H9 (cell line): ENCODE results near the gene LDHA. TPM values are rescaled to one million over a fixed set of nuclear protein-coding genes. Genes with fewer than 3 reads are reported as not detected.
A peak's percentile ranks its signal among the peaks of the same experiment; 100 is the strongest.

Experiments
- DNase-seq: peaks from one replicate; pipeline ENCODE4 v3.0.0-alpha.2; 2017
- H2AFZ ChIP-seq: one replicate; pipeline ENCODE4 v1.6.1; 2013; ENCODE audit warnings: mild to moderate bottlenecking, low read length, control low read depth, moderate library complexity
- H2AK5ac ChIP-seq: 2 replicates; pipeline ENCODE4 v1.6.1; 2013; ENCODE audit warnings: low read length, control low read depth, mixed read lengths; ENCODE audit not compliant: insufficient read length
- H2BK120ac ChIP-seq: one replicate; pipeline ENCODE4 v1.6.1; 2013; ENCODE audit warnings: low read depth, mild to moderate bottlenecking, low read length, control low read depth, inconsistent platforms; ENCODE audit not compliant: poor library complexity, severe bottlenecking
- H2BK12ac ChIP-seq: 2 replicates; pipeline ENCODE4 v1.6.1; 2013; ENCODE audit warnings: low read length, control low read depth, mixed read lengths, low read depth; ENCODE audit not compliant: insufficient read length
- H2BK15ac ChIP-seq: 2 replicates; pipeline ENCODE4 v1.6.1; 2013; ENCODE audit warnings: low read depth, low read length, control low read depth
- H2BK20ac ChIP-seq: one replicate; pipeline ENCODE4 v1.6.1; 2013; ENCODE audit warnings: low read depth, mild to moderate bottlenecking, low read length, control low read depth, inconsistent platforms; ENCODE audit not compliant: poor library complexity, severe bottlenecking
- H2BK5ac ChIP-seq: 2 replicates; pipeline ENCODE4 v1.6.1; 2013; ENCODE audit warnings: low read length, control low read depth, mixed read lengths; ENCODE audit not compliant: insufficient read length
- H3K14ac ChIP-seq: 2 replicates; pipeline ENCODE4 v1.6.1; 2013; ENCODE audit warnings: low read length, control low read depth; ENCODE audit not compliant: insufficient read depth
- H3K18ac ChIP-seq: 2 replicates; pipeline ENCODE4 v1.6.1; 2013; ENCODE audit warnings: low read depth, mild to moderate bottlenecking, mixed read lengths, low read length, control low read depth; ENCODE audit not compliant: insufficient read length
- H3K23ac ChIP-seq: 2 replicates; pipeline ENCODE4 v1.6.1; 2013; ENCODE audit warnings: low read length, control low read depth, mixed read lengths, low read depth; ENCODE audit not compliant: insufficient read length
- H3K23me2 ChIP-seq: 2 replicates; pipeline ENCODE4 v1.6.1; 2013; ENCODE audit warnings: low read depth, mild to moderate bottlenecking, mixed read lengths, low read length, control low read depth; ENCODE audit not compliant: insufficient read length, poor library complexity, severe bottlenecking
- H3K27ac ChIP-seq: 2 replicates; pipeline ENCODE4 v1.5.1; 2013; ENCODE audit warnings: low read length, control low read depth, mixed read lengths, low read depth; ENCODE audit not compliant: insufficient read length
- H3K27me3 ChIP-seq: 2 replicates; pipeline ENCODE4 v1.6.1; 2013; ENCODE audit warnings: low read length, control low read depth, inconsistent platforms; ENCODE audit not compliant: insufficient read depth
- H3K4ac ChIP-seq: 2 replicates; pipeline ENCODE4 v1.6.1; 2013; ENCODE audit warnings: low read depth, mild to moderate bottlenecking, control low read depth, inconsistent platforms, low read length, moderate library complexity
- H3K4me1 ChIP-seq: 2 replicates; pipeline ENCODE4 v1.6.1; 2013; ENCODE audit warnings: low read length, control low read depth, inconsistent platforms; ENCODE audit not compliant: insufficient read depth
- H3K4me2 ChIP-seq: 2 replicates; pipeline ENCODE4 v1.6.1; 2013; ENCODE audit warnings: low read length, control low read depth, mixed read lengths; ENCODE audit not compliant: insufficient read length, insufficient read depth
- H3K56ac ChIP-seq: 2 replicates; pipeline ENCODE4 v1.6.1; 2013; ENCODE audit warnings: low read depth, mild to moderate bottlenecking, mixed read lengths, low read length, control low read depth; ENCODE audit not compliant: insufficient read length
- H3K79me1 ChIP-seq: 2 replicates; pipeline ENCODE4 v1.6.1; 2013; ENCODE audit warnings: low read depth, mild to moderate bottlenecking, moderate library complexity, low read length, control low read depth, inconsistent platforms; ENCODE audit not compliant: insufficient read depth, poor library complexity, severe bottlenecking
- H3K79me2 ChIP-seq: 2 replicates; pipeline ENCODE4 v1.6.1; 2013; ENCODE audit warnings: low read length, control low read depth, inconsistent platforms; ENCODE audit not compliant: insufficient read depth
- H3K9ac ChIP-seq: 2 replicates; pipeline ENCODE4 v1.6.1; 2013; ENCODE audit warnings: low read length, control low read depth, mixed read lengths; ENCODE audit not compliant: insufficient read length; ENCODE audit errors: extremely low read depth
- H3K9me3 ChIP-seq: one replicate; pipeline ENCODE4 v1.6.1; 2013; ENCODE audit warnings: low read depth, low read length, inconsistent platforms; ENCODE audit not compliant: control insufficient read depth
- H3T11ph ChIP-seq: one replicate; pipeline ENCODE4 v1.6.1; 2013; ENCODE audit warnings: mild to moderate bottlenecking, low read length, control low read depth, inconsistent platforms
- H4K20me1 ChIP-seq: one replicate; pipeline ENCODE4 v1.6.1; 2013; ENCODE audit not compliant: control insufficient read depth, insufficient read length, insufficient read depth
- H4K5ac ChIP-seq: 2 replicates; pipeline ENCODE4 v1.6.1; 2013; ENCODE audit warnings: low read depth, mild to moderate bottlenecking, mixed read lengths, low read length, control low read depth; ENCODE audit not compliant: insufficient read length
- H4K8ac ChIP-seq: replicated peaks from 2 replicates; pipeline ENCODE4 v1.6.1; 2013; ENCODE audit warnings: low read length, control low read depth, mixed read lengths, low read depth; ENCODE audit not compliant: insufficient read length
- H4K91ac ChIP-seq: 2 replicates; pipeline ENCODE4 v1.6.1; 2013; ENCODE audit warnings: low read depth, mild to moderate bottlenecking, moderate library complexity, mixed read lengths, low read length, control low read depth; ENCODE audit not compliant: insufficient read length
- H3K27ac Mint-ChIP-seq, 3 experiments: 2 replicates in 2 of 3; 3 replicates in 1 of 3; pipeline ENCODE4 v1.8.0; 2020 to 2021; ENCODE audit warnings: mixed read lengths in 3 of 3, mild to moderate bottlenecking in 1 of 3, moderate library complexity in 1 of 3
- H3K27me3 Mint-ChIP-seq: 2 replicates; pipeline ENCODE4 v1.8.0; 2021; ENCODE audit warnings: low read depth, mild to moderate bottlenecking, moderate library complexity, mixed read lengths
- H3K36me3 Mint-ChIP-seq, 3 experiments: 2 replicates in 2 of 3; 3 replicates in 1 of 3; pipeline ENCODE4 v1.8.0; 2020 to 2021; ENCODE audit warnings: low read depth in 3 of 3, mixed read lengths in 3 of 3; ENCODE audit not compliant: insufficient read depth in 1 of 3
- H3K4me1 Mint-ChIP-seq, 2 experiments: 2 replicates each; pipeline ENCODE4 v1.8.0; 2020; ENCODE audit warnings: mixed read lengths in 2 of 2
- H3K4me3 Mint-ChIP-seq, 2 experiments: 2 replicates in 1 of 2; 3 replicates in 1 of 2; pipeline ENCODE4 v1.8.0; 2020 to 2021; ENCODE audit warnings: mild to moderate bottlenecking in 2 of 2, mixed read lengths in 2 of 2, moderate library complexity in 1 of 2
- H3K9me3 Mint-ChIP-seq, 2 experiments: 2 replicates in 1 of 2; 3 replicates in 1 of 2; pipeline ENCODE4 v1.8.0; 2020; ENCODE audit warnings: mild to moderate bottlenecking in 2 of 2, mixed read lengths in 2 of 2, moderate library complexity in 1 of 2
- WGBS: extraction: QIAGEN DNeasy Blood & Tissue Kit; methylation state at CpG from one replicate; pipeline ENCODE4 v1.1.7; 2013; ENCODE audit warnings: missing lambda C conversion rate, low lambda C conversion rate, mixed read lengths; ENCODE audit not compliant: insufficient read length; ENCODE audit errors: extremely low coverage; 5-methylcytosine and 5-hydroxymethylcytosine counted together
- long read RNA-seq: library from polyadenylated mRNA; unstranded; transcript quantifications from one replicate; pipeline ENCODE4 v2.0.0, GENCODE V29; 2020
- total RNA-seq: library from RNA; stranded (reverse); gene quantifications from 2 replicates; pipeline ENCODE4 v1.2.1, GENCODE V29; 2021
- TF ChIP-seq, protein P1 (sequence below): fragments of 200-600 bp; sonication (generic); conservative IDR thresholded peaks from 3 replicates; pipeline ENCODE4 v1.8.0; 2021; ENCODE audit warnings: antibody characterized with exemption, mild to moderate bottlenecking

The LDHA gene
- total RNA-seq: 717 and 720 TPM in 2 replicates
- long read RNA-seq, transcript LDHA-220 (7 exons, 1,288 nt): minor isoform, 54 of 9,700 reads
- long read RNA-seq, transcript LDHA-218 (8 exons, 2,305 nt): minor isoform, 111 of 9,700 reads
- long read RNA-seq, transcript LDHA-205 (8 exons, 2,416 nt): major isoform, 9,419 of 9,700 reads
- long read RNA-seq, transcript LDHA-202 (5 exons, 2,169 nt): minor isoform, 8 of 9,700 reads
- long read RNA-seq, partial matches to known transcripts: 20 of 9,700 reads
- long read RNA-seq, other reads (novel, unspliced or antisense): 70 of 9,700 reads

DNA sequence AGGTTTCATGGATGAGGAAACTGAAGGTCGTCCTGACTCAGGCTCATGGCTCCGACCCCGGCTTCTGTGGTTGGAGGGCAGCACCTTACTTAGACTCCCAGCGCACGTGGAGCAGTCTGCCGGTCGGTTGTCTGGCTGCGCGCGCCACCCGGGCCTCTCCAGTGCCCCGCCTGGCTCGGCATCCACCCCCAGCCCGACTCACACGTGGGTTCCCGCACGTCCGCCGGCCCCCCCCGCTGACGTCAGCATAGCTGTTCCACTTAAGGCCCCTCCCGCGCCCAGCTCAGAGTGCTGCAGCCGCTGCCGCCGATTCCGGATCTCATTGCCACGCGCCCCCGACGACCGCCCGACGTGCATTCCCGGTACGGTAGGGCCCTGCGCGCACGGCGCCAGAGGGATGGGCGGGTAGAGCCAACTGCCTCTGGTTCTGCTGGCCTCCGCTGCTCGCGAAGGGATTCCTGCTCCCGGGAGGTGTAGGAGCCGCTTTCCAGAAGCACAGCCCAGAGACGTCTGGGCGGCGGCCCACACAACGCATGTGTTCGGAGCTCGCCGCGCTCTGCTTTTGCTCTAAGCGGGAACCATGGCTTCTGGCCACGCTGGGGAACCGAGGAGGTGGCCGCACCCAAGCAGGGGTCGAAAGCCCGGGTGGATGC, at the start of gene LDHA:
Gene LDHA, plus strand, starts transcription at position 289 of the 653 bp plus-strand sequence. CDS start 2,280 bp downstream, outside the sequence.
- peak within 1 kb of the TSS; percentile 71 for H3K9ac ChIP-seq
- H3K4me3 Mint-ChIP-seq: peak within 1 kb of the TSS; percentile 96 to 97
- H4K5ac ChIP-seq: peak within 1 kb of the TSS; percentile 13
- no peak within 1 kb of the TSS for H2BK5ac ChIP-seq
- TF ChIP-seq, protein P1, sequence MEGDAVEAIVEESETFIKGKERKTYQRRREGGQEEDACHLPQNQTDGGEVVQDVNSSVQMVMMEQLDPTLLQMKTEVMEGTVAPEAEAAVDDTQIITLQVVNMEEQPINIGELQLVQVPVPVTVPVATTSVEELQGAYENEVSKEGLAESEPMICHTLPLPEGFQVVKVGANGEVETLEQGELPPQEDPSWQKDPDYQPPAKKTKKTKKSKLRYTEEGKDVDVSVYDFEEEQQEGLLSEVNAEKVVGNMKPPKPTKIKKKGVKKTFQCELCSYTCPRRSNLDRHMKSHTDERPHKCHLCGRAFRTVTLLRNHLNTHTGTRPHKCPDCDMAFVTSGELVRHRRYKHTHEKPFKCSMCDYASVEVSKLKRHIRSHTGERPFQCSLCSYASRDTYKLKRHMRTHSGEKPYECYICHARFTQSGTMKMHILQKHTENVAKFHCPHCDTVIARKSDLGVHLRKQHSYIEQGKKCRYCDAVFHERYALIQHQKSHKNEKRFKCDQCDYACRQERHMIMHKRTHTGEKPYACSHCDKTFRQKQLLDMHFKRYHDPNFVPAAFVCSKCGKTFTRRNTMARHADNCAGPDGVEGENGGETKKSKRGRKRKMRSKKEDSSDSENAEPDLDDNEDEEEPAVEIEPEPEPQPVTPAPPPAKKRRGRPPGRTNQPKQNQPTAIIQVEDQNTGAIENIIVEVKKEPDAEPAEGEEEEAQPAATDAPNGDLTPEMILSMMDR: no peak
- peak within 1 kb of the TSS; percentile 79 for H3K18ac ChIP-seq
- H3K4me1 Mint-ChIP-seq: peaks cover 0 to 15% of the 10 kb centered on the region in 2 experiments; a peak in 3 of 4 replicates
- peak within 1 kb of the TSS; percentile 78 to 98 (median 97); a peak in 6 of 7 replicates for H3K27ac Mint-ChIP-seq
- H3K79me2 ChIP-seq: peaks cover 10% of the 10 kb centered on the region; the same call in 1 of the 2 replicates
- no peaks in the 10 kb centered on the region for H3K79me1 ChIP-seq
- H3K4me1 ChIP-seq: 0 out of 2 replicates have a peak, but pooled peaks cover 4% of the 10 kb centered on the region
- H3K27me3 ChIP-seq: peaks cover 2% of the 10 kb centered on the region; the same call in 1 of the 2 replicates
- H3K56ac ChIP-seq: no peak within 1 kb of the TSS
- peak within 1 kb of the TSS; percentile 90 for H3K4me2 ChIP-seq
- peak within 1 kb of the TSS; percentile 43 for H2AFZ ChIP-seq
- H2BK15ac ChIP-seq: no peak within 1 kb of the TSS
- peak; percentile 89 for DNase-seq
- H4K8ac ChIP-seq: no peak within 1 kb of the TSS
- no CpG with 5 or more reads among the region's 60 CpGs for WGBS
- no peak within 1 kb of the TSS for H2BK12ac ChIP-seq
- H3K27me3 Mint-ChIP-seq: peaks cover 6% of the 10 kb centered on the region
- no peak within 1 kb of the TSS for H3K27ac ChIP-seq
- no peak within 1 kb of the TSS for H2BK20ac ChIP-seq
- H2BK120ac ChIP-seq: peak within 1 kb of the TSS; percentile 65
- no peaks in the 10 kb centered on the region for H3K9me3 ChIP-seq
- peak within 1 kb of the TSS; percentile 24 for H3T11ph ChIP-seq
- H3K23me2 ChIP-seq: peaks cover 15% of the 10 kb centered on the region
- H3K14ac ChIP-seq: peak within 1 kb of the TSS; percentile 82
- H3K36me3 Mint-ChIP-seq: peaks cover 13 to 33% (median 26%) of the 10 kb centered on the region in 3 experiments; a peak in 6 of 7 replicates
- H3K9me3 Mint-ChIP-seq: no peaks in the 10 kb centered on the region
- H3K4ac ChIP-seq: no peak within 1 kb of the TSS
- no peaks in the 10 kb centered on the region for H4K20me1 ChIP-seq
- no peak within 1 kb of the TSS for H2AK5ac ChIP-seq
- H4K91ac ChIP-seq: no peak within 1 kb of the TSS
- H3K23ac ChIP-seq: no peak within 1 kb of the TSS
